Activated naive CD8-positive, alpha-beta T cell treated with anti-CD3 and anti-CD28 coated beads for 36 hours (primary cell): ENCODE data around the gene MB21D2. TPM values are rescaled to one million over a fixed set of nuclear protein-coding genes. Genes with fewer than 3 reads are reported as not detected.
"Not testable (repeated sequence)": the region's sequence is repeated elsewhere in the genome, so short reads cannot be mapped to it uniquely, and the experiment has no call there.

Experiments
- DNase-seq: peaks from one replicate; pipeline ENCODE4 v3.0.0; 2021
- H3K27ac Mint-ChIP-seq: one replicate; pipeline ENCODE4 v1.8.0; 2022; ENCODE audit warnings: mild to moderate bottlenecking, moderate library complexity, mixed read lengths
- H3K27me3 Mint-ChIP-seq: one replicate; pipeline ENCODE4 v1.8.0; 2022; ENCODE audit warnings: mild to moderate bottlenecking, mixed read lengths
- H3K36me3 Mint-ChIP-seq: one replicate; pipeline ENCODE4 v1.8.0; 2021; ENCODE audit warnings: mild to moderate bottlenecking, mixed read lengths
- H3K4me1 Mint-ChIP-seq: one replicate; pipeline ENCODE4 v1.8.0; 2021; ENCODE audit warnings: mixed read lengths
- H3K4me3 Mint-ChIP-seq: one replicate; pipeline ENCODE4 v1.8.0; 2022; ENCODE audit warnings: mild to moderate bottlenecking, moderate library complexity, mixed read lengths
- H3K9me3 Mint-ChIP-seq: one replicate; pipeline ENCODE4 v1.8.0; 2022; ENCODE audit warnings: mixed read lengths
- total RNA-seq, 2 experiments: library from RNA; stranded (reverse); gene quantifications; one replicate each; pipeline ENCODE4 v1.2.3, GENCODE V29; 2021

The MB21D2 gene
- total RNA-seq, 2 experiments from 2014 or later: 6.4 to 6.6 TPM

DNA sequence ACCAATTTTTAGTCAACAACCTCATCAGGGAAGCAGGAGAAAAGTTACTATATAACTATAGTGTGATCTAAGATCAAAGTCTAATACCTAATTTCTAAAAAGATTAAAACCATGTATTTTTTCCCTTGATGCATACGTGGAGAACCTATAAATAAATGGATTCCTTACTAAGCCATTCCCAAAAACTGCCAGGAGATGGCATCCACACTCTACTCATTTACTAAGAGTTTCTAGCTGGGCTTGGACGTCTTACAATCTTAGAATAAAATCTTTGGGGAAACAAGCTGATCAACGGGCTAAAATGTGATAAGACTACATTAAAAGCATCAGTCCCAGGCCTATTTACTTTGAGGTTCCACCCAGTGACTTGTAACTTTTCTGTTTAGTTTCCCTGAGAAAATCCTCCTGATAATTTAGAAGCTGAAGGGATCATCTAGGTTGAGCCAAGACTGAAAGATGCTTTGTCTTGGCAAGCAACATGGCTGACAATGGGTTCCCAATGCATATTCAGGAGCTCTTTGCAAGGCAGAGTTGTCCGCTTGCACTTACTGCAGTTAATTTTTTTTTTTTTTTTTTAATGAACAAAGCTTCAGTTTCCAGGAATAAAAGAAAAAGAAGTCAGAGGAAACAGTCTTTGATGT, 104.8 kb downstream of the MB21D2 start:
- no peak overlapping the region for H3K4me3 Mint-ChIP-seq
- H3K27me3 Mint-ChIP-seq: peaks cover 4% of the 10 kb centered on the region
- no peaks in the 10 kb centered on the region for H3K36me3 Mint-ChIP-seq
- no peak for DNase-seq
- no peaks in the 10 kb centered on the region for H3K9me3 Mint-ChIP-seq
- peaks cover 9% of the 10 kb centered on the region for H3K4me1 Mint-ChIP-seq
- H3K27ac Mint-ChIP-seq: no peak overlapping the region

- Mint-ChIP-seq H3K4me3 (no peak overlapping the region), H3K27me3 (peaks cover 9% of the 10 kb centered on the region), H3K9me3 (no peaks in the 10 kb centered on the region), H3K4me1 (no peaks in the 10 kb centered on the region), H3K36me3 (no peaks in the 10 kb centered on the region), H3K27ac (no peak overlapping the region)
- DNase-seq: no peak
Measured at GRCh38 chr3:192805711-192806110, 111.9 kb downstream of the MB21D2 start.

DNA sequence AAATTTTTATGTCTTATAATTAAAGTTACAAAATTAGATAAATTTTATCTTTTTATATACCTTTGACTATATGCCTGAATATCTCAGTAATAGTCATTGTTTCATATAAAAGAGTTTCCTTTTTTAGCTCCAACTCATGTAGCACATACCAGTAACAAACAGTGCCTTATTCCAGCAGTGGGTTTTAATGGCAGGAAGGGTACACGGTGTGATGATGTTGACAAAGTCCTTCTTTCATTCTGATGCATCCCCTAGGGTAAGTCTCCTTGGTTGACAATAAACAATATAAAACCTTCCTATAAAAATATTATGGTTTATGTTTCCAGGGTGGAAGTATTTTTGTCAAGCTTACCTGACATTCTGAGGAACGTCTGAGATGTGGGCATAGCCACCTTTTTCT, 113.2 kb downstream of the MB21D2 start:
- no peaks in the 10 kb centered on the region for H3K9me3 Mint-ChIP-seq
- H3K27me3 Mint-ChIP-seq: peaks cover 10% of the 10 kb centered on the region
- H3K4me1 Mint-ChIP-seq: no peaks in the 10 kb centered on the region
- H3K4me3 Mint-ChIP-seq: no peak overlapping the region
- H3K36me3 Mint-ChIP-seq: no peaks in the 10 kb centered on the region
- DNase-seq: no peak
- H3K27ac Mint-ChIP-seq: no peak overlapping the region

- Mint-ChIP-seq H3K27me3 (peaks cover 10% of the 10 kb centered on the region), H3K36me3 (no peaks in the 10 kb centered on the region)
Measured at GRCh38 chr3:192802957-192803899, 114.4 kb downstream of the MB21D2 start.

GRCh38 chr3:192801985-192802384, 115.7 kb downstream of the MB21D2 start:
- H3K4me1 Mint-ChIP-seq: no peaks in the 10 kb centered on the region
- no peak overlapping the region for H3K27ac Mint-ChIP-seq
- H3K27me3 Mint-ChIP-seq: peaks cover 7% of the 10 kb centered on the region
- no peak overlapping the region for H3K4me3 Mint-ChIP-seq
- no peaks in the 10 kb centered on the region for H3K9me3 Mint-ChIP-seq
- DNase-seq: no peak
- no peaks in the 10 kb centered on the region for H3K36me3 Mint-ChIP-seq

More at GRCh38 chr3:192802957-192803899, 114.4 kb downstream of the MB21D2 start:
- Mint-ChIP-seq H3K4me1 (no peaks in the 10 kb centered on the region), H3K27ac (no peak overlapping the region), H3K4me3 (no peak overlapping the region), H3K9me3 (no peaks in the 10 kb centered on the region)
- DNase-seq: no peak

DNA sequence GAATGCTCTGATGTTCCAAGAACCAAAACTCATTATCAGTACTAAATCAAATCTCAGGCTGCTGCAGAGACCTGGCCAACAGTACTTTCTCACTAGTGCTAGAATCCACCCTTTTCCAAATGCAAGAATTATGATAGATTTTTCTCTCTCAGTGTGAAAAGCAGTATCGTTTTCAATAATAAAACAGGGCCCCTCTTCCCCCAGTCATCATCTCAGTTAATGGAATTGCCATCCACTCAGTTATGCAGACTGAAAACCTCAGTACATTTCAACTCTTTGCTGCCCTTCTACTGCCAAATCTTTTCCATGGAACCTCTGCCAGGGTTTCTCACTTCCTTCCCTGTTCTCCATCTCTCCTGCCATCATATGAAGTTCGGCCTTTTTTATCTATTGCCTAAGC, 117.9 kb downstream of the MB21D2 start:
- Mint-ChIP-seq H3K27me3 (peaks cover 7% of the 10 kb centered on the region), H3K4me1 (no peaks in the 10 kb centered on the region), H3K4me3 (no peak overlapping the region), H3K9me3 (no peaks in the 10 kb centered on the region), H3K27ac (no peak overlapping the region), H3K36me3 (peaks cover 1% of the 10 kb centered on the region)
- DNase-seq: no peak

- peaks cover 1% of the 10 kb centered on the region for H3K36me3 Mint-ChIP-seq
- no peak overlapping the region for H3K27ac Mint-ChIP-seq
- H3K9me3 Mint-ChIP-seq: no peaks in the 10 kb centered on the region
- H3K4me3 Mint-ChIP-seq: no peak overlapping the region
- no peak for DNase-seq
- H3K27me3 Mint-ChIP-seq: no peaks in the 10 kb centered on the region
- no peaks in the 10 kb centered on the region for H3K4me1 Mint-ChIP-seq
Measured at GRCh38 chr3:192795021-192795420, 122.6 kb downstream of the MB21D2 start.

DNA sequence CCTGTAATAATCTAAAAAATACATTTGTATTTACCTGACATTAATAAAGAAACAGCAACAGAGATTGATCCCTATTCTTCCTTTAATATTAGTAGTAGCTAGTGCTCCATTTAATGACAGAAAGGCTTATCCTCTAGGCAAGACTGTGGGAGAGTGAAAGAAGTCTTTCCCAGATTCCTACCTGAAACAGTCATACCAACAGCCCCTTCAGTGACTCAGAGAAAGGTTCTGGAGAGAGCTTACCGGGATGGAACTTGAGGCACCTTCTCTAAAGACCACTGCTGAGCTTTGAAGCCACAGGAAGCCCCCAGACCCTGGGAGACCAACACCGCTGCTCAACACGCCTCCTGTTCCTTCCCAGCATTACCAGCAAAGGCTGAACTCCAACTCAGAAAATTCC, 123.4 kb downstream of the MB21D2 start:
- no peaks in the 10 kb centered on the region for H3K4me1 Mint-ChIP-seq
- H3K36me3 Mint-ChIP-seq: peaks cover 1% of the 10 kb centered on the region
- H3K9me3 Mint-ChIP-seq: no peaks in the 10 kb centered on the region
- no peak overlapping the region for H3K4me3 Mint-ChIP-seq
- H3K27ac Mint-ChIP-seq: no peak overlapping the region
- no peaks in the 10 kb centered on the region for H3K27me3 Mint-ChIP-seq
- no peak for DNase-seq

DNA sequence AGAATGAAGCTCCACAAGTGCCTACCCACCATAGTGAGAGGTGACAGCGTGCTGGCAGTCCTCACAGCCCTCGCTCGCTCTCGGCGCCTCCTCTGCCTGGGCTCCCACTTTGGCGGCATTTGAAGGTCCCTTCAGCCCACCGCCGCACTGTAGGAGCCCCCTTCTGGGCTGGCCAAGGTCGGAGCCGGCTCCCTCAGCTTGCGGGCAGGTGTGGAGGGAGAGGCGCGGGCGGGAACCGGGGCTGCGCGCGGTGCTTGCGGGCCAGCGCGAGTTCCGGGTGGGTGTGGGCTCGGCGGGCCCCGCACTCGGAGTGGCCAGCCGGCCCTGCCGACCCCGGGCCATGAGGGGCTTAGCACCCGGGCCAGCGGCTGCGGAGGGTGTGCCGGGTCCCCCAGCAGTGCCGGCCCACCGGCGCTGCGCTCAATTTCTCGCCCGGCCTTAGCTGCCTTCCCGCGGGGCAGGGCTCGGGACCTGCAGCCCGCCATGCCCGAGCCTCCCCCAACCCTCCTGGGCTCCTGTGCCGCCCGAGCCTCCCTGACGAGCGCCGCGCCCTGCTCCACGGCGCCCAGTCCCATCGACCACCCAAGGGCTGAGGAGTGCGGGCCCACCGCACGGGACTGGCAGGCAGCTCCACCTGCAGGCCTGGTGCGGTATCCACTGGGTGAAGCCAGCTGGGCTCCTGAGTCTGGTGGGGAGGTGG, 128.7 kb downstream of the MB21D2 start:
- not testable (repeated sequence) for H3K27ac Mint-ChIP-seq, DNase-seq, H3K9me3 Mint-ChIP-seq, H3K4me1 Mint-ChIP-seq, H3K36me3 Mint-ChIP-seq, H3K27me3 Mint-ChIP-seq, H3K4me3 Mint-ChIP-seq

DNA sequence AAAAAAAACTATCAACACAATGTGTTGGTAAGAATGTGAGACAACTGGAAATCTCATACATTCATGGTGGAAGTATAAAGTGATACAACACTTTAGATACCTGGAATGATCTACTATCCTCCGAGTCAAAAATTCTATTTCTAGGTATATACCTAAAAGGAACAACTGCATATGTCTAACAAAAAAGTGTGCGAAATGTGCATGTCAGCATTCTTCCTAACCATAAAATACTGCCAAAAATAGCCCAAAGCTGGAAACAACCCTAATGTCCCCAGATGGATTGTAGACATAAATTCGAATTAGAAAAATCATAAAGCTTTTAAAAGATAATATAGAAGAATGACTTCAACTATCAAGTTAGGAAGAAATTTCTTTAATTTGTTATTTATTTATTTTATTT, 139.1 kb downstream of the MB21D2 start:
- Mint-ChIP-seq H3K4me1 (no peaks in the 10 kb centered on the region), H3K27me3 (peaks cover 4% of the 10 kb centered on the region), H3K4me3 (no peak overlapping the region), H3K27ac (no peak overlapping the region), H3K36me3 (no peaks in the 10 kb centered on the region), H3K9me3 (peaks cover 13% of the 10 kb centered on the region)
- no peak for DNase-seq

GRCh38 chr3:192774341-192774740, 143.3 kb downstream of the MB21D2 start:
- H3K4me3 Mint-ChIP-seq, H3K27me3 Mint-ChIP-seq, H3K27ac Mint-ChIP-seq, H3K4me1 Mint-ChIP-seq, H3K36me3 Mint-ChIP-seq, DNase-seq: not testable (repeated sequence)
- peaks cover 13% of the 10 kb centered on the region for H3K9me3 Mint-ChIP-seq

- H3K27ac Mint-ChIP-seq: no peak overlapping the region
- peaks cover 4% of the 10 kb centered on the region for H3K27me3 Mint-ChIP-seq
- no peaks in the 10 kb centered on the region for H3K36me3 Mint-ChIP-seq
- H3K9me3 Mint-ChIP-seq: peaks cover 13% of the 10 kb centered on the region
- no peak overlapping the region for H3K4me3 Mint-ChIP-seq
- no peaks in the 10 kb centered on the region for H3K4me1 Mint-ChIP-seq
- no peak for DNase-seq
Measured at GRCh38 chr3:192772240-192772894, 145.3 kb downstream of the MB21D2 start.

GRCh38 chr3:192758654-192759053, 159.0 kb downstream of the MB21D2 start:
- H3K4me3 Mint-ChIP-seq: no peak overlapping the region

GRCh38 chr3:192751148-192751547, 166.5 kb downstream of the MB21D2 start:
- Mint-ChIP-seq H3K27ac (no peak overlapping the region), H3K4me3 (no peak overlapping the region), H3K27me3 (peaks cover 8% of the 10 kb centered on the region)

More at GRCh38 chr3:192758654-192759053, 159.0 kb downstream of the MB21D2 start:
- Mint-ChIP-seq H3K36me3 (no peaks in the 10 kb centered on the region), H3K4me1 (no peaks in the 10 kb centered on the region), H3K9me3 (peaks cover 3% of the 10 kb centered on the region), H3K27me3 (peaks cover 4% of the 10 kb centered on the region), H3K27ac (no peak overlapping the region)
- DNase-seq: no peak

DNA sequence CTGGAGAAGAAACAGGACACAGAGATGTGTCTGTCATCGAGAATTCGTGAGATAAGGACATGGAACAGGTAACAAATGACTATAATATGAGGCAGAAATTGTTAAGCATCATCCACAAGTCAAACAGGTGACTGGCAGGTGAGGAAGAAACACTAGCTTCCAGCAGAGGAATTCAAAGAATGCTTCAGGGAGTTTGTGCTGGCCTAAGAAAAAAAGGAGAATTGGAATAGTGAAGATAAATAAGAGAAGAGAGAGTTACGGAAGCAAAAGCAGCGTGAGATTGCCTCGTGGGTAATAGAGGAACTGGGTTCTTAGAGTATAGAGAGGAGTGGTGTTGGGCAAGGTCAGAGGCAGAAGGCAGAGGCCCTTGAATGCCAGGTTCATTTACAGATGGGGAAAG, 167.5 kb downstream of the MB21D2 start:
- Mint-ChIP-seq H3K4me3 (no peak overlapping the region), H3K4me1 (no peaks in the 10 kb centered on the region), H3K9me3 (peaks cover 3% of the 10 kb centered on the region), H3K27me3 (peaks cover 9% of the 10 kb centered on the region), H3K36me3 (no peaks in the 10 kb centered on the region), H3K27ac (no peak overlapping the region)
- DNase-seq: no peak

More at GRCh38 chr3:192751148-192751547, 166.5 kb downstream of the MB21D2 start:
- H3K4me1 Mint-ChIP-seq: no peaks in the 10 kb centered on the region
- peaks cover 3% of the 10 kb centered on the region for H3K9me3 Mint-ChIP-seq
- H3K36me3 Mint-ChIP-seq: no peaks in the 10 kb centered on the region
- DNase-seq: no peak
